HL-60 (cell line): Measurements from ENCODE around the gene GSTM1.

Source experiments
- DNase-seq, 2 experiments: peaks; one replicate each; pipeline ENCODE4 v3.0.0-alpha.2; 2010 to 2020; ENCODE audit warnings: low read depth in 1 of 2, low spot score in 1 of 2
- H3K27ac ChIP-seq: fragments of 250-450 bp; sonication (Bioruptor Pico); replicated peaks from 2 replicates; pipeline ENCODE4 v1.5.1; 2020; ENCODE audit warnings: mild to moderate bottlenecking, moderate library complexity
- H3K27me3 ChIP-seq: fragments of 250-450 bp; sonication (Bioruptor Pico); 2 replicates; pipeline ENCODE4 v1.5.1; 2021; ENCODE audit warnings: mild to moderate bottlenecking, moderate library complexity; ENCODE audit not compliant: insufficient read depth, poor library complexity, severe bottlenecking
- H3K4me3 ChIP-seq: replicated peaks from 2 replicates; pipeline ENCODE4 v1.5.1; 2011; ENCODE audit warnings: mild to moderate bottlenecking, control low read depth, low read length; ENCODE audit not compliant: insufficient read depth
- CTCF ChIP-seq: IDR thresholded peaks from one replicate; pipeline ENCODE4 v1.5.1; 2011; ENCODE audit warnings: low read length, control low read depth, inconsistent platforms; ENCODE audit not compliant: insufficient read depth
- GABPA ChIP-seq: IDR thresholded peaks from 2 replicates; pipeline ENCODE4 v1.6.1; 2012; ENCODE audit warnings: low read depth
- POLR2AphosphoS5 ChIP-seq: IDR thresholded peaks from 2 replicates; pipeline ENCODE4 v1.6.1; 2012; ENCODE audit warnings: low read depth
- REST ChIP-seq: IDR thresholded peaks from 2 replicates; pipeline ENCODE4 v1.6.1; 2012; ENCODE audit warnings: low read depth; ENCODE audit not compliant: insufficient replicate concordance
- SPI1 ChIP-seq: IDR thresholded peaks from 2 replicates; pipeline ENCODE4 v1.6.1; 2012; ENCODE audit warnings: low read depth, mild to moderate bottlenecking, borderline replicate concordance

The GSTM1 gene

GRCh38 chr1:109657395-109657794, 30.2 kb upstream of the GSTM1 start:
- no peak for TF ChIP-seq POLR2AphosphoS5
- TF ChIP-seq SPI1, result no peak
- Histone ChIP-seq H3K27ac (no peak overlapping the region), H3K27me3 (no peaks in the 10 kb centered on the region), H3K4me3 (no peak overlapping the region)
- peak in 1 of 2 experiments; percentile 0 for DNase-seq

- TF ChIP-seq POLR2AphosphoS5 (no peak), GABPA (no peak), CTCF (no peak), SPI1 (no peak), REST (no peak)
- Histone ChIP-seq H3K27ac (no peak overlapping the region), H3K27me3 (no peaks in the 10 kb centered on the region)
These were observed 29.6 kb upstream of the GSTM1 start for GRCh38 chr1:109657970-109658369.

GRCh38 chr1:109658533-109659042, 29.0 kb upstream of the GSTM1 start:
- Histone ChIP-seq H3K27me3 (no peaks in the 10 kb centered on the region), H3K27ac (no peak overlapping the region), H3K4me3 (no peak overlapping the region)
- peak in 1 of 2 experiments; percentile 25 for DNase-seq
- peak; percentile 19; the same call in 1 of the 2 replicates for TF ChIP-seq POLR2AphosphoS5
- no peak for TF ChIP-seq GABPA

More at GRCh38 chr1:109657970-109658369, 29.6 kb upstream of the GSTM1 start:
- no peak overlapping the region for H3K4me3 ChIP-seq
- DNase-seq, result peak in 1 of 2 experiments; percentile 0

- no peak for DNase-seq
- H3K27me3 ChIP-seq, result no peaks in the 10 kb centered on the region
- no peak for TF ChIP-seq CTCF
- TF ChIP-seq REST, result no peak
- TF ChIP-seq SPI1, result no peak
- TF ChIP-seq POLR2AphosphoS5, result no peak
- TF ChIP-seq GABPA, result no peak
- H3K4me3 ChIP-seq, result no peak overlapping the region
- no peak overlapping the region for H3K27ac ChIP-seq
These were observed 28.5 kb upstream of the GSTM1 start for GRCh38 chr1:109659145-109659544.

- H3K27me3 ChIP-seq, result no peaks in the 10 kb centered on the region
- peak in 1 of 2 experiments; percentile 63 for DNase-seq
- TF ChIP-seq SPI1 (peak; percentile 2; the same call in 1 of the 2 replicates), REST (no peak)
- no peak overlapping the region for H3K27ac ChIP-seq
- no peak overlapping the region for H3K4me3 ChIP-seq
These were observed 27.5 kb upstream of the GSTM1 start for GRCh38 chr1:109659997-109660690.
